HG02981 (cell line): Measurements from ENCODE around the gene TANC1.

Experiments used
- ATAC-seq: cut with Tn5 transposase; IDR thresholded peaks from one replicate; pipeline ENCODE4 v1.9.1; 2021; ENCODE audit warnings: mild to moderate bottlenecking, moderate library complexity; ENCODE audit not compliant: unreplicated experiment

Gene TANC1

DNA sequence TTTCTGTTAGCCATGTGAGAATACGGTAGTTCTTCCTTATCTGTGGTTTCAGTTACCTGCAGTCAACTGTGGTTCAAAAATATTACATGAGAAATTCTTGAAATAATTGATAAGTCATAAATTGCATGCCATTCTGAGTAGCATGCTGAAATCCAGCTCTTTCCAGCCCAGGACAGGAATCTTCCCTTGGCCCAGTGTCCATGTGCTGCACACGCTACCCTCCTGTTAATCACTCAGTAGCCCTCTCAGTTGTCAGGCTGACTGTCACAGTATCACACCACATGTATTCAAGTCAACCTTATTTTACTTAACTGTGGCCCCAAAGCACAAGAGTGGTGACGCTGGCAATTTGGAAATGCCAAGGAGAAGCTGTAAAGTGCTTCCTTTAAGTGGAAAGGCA is 141.1 kb downstream of the TANC1 start:
- no peak for ATAC-seq

GRCh38 chr2:159110784-159111183 is 142.3 kb downstream of the TANC1 start:
- ATAC-seq = no peak

DNA sequence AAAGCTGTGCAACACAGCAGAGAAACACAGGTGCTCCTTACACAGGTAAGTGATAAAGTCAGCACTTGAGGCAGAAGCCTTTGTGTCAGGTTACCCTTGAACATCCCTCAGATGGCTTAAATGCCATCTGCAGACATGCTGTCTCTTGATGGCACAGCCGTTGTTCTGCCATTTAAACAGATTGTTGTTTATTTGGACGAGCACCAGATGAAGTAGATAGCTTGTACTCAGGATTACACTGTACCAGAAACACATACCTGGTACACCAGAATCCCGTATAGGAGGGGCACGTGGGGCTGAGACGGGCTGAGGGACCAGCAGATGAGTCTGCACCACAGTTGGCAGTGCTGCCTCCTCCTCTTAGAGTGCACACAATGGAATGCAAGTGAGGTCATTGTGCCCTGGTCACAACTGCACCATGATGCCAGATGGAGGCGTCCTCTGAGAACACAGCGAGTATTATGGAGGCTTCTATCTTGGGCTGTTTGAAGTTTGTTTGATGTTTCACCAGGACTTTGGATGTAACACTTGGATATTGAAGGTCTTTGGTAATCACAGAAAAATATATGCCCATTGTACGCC is 143.0 kb downstream of the TANC1 start:
- no peak for ATAC-seq

- no peak for ATAC-seq
These were observed 146.4 kb downstream of the TANC1 start for GRCh38 chr2:159114835-159115234.

- ATAC-seq = no peak
These were observed 148.5 kb downstream of the TANC1 start for GRCh38 chr2:159116922-159117321.

DNA sequence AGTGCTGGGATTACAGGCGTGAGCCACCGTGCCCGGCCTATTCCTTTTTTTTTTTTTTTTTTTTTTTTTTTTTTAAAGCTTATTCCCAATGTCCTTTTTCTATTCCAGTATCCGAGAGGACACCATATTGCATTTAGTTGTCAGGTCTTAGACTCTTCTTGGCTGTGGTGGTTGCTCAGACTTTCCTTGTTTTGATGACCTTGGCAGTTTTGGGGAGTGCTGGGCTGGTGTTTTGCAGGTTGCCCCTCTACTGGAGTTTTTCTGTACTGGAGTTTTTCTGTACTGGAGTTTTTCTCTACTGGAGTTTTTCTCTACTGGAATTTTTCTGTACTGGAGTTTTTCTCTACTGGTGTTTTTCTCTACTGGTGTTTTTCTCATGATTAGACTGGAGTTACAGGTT is 149.2 kb downstream of the TANC1 start:
- ATAC-seq = no peak

DNA sequence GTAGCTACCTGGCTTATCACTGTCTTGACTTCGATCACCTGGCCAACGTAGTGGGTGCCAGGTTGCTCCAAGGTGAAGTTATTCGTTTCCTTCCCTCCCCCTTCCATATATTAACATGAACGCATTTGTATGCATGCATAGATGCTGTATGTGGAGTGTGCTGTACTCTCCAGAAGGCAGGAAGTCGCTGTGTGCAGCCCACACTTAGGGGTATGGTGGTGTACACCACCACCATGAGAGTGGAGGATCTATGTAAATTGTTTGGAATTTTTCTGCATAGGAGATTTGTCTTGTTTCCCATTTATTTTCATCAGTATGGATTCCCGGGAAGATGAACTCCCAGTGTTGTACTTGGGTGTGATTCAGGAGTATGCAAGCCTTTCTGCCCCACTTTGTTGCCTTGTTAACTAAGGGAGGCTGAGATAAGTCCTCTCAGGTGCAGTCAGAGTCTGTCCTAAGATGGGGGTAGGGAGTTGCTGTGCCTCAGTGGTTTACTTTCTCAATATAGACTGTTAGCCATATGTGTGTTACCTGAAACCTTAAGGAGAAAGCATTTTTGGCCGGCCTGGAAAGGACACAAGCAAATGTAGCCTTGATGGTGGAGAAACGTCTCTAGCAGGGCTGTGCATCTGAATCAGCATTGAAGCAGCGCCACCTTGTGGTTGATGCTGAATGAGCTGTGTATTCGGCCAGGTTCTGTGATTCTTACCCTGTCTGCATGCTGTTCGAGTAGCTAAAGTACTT is 149.8 kb downstream of the TANC1 start:
- peak; percentile 83 for ATAC-seq

GRCh38 chr2:159118859-159119500 is 150.5 kb downstream of the TANC1 start:
- ATAC-seq = no peak

GRCh38 chr2:159119652-159120257 is 151.3 kb downstream of the TANC1 start:
- ATAC-seq = no peak

DNA sequence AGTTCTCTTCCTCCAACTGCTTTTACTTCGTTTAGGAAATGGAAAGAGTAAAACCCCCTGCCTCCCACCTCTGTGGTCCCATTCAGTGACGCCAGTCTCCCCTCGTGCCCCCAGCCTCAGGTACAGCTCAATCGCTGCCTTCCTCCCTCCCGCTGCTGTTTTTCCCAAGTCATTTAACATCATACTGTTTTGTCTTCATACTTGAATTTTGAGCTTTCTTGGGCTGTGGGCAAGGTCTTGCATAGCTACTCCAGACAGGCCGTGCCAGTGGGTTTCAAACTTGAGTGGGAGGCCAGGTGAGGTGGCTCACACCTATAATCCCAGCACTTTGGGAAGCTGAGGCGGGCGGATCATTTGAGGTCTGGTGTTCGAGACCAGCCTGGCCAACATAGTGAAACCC is 155.3 kb downstream of the TANC1 start:
- no peak for ATAC-seq

DNA sequence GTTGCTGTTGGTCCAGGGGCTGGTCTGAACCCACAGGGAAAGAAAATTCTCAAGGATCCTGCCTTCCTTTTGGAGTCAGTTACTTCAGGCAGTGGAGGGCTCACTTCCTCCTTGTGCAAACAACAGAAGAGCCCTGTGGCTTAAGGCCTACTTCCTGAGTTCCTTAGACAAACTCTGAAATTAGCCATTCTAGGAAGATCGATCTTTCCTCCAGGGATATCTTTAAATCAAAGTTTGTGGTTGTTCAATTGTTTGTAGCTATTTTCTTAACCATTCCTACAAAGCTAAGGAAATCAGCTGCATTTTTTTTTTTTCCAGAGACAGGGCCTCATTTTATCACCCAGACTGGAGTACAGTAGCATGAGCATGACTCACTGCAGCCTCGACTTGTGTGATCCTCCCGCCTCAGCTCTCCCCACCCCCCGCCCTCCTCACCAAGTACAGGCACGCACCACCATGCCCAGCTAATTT is 156.0 kb downstream of the TANC1 start:
- no peak for ATAC-seq

DNA sequence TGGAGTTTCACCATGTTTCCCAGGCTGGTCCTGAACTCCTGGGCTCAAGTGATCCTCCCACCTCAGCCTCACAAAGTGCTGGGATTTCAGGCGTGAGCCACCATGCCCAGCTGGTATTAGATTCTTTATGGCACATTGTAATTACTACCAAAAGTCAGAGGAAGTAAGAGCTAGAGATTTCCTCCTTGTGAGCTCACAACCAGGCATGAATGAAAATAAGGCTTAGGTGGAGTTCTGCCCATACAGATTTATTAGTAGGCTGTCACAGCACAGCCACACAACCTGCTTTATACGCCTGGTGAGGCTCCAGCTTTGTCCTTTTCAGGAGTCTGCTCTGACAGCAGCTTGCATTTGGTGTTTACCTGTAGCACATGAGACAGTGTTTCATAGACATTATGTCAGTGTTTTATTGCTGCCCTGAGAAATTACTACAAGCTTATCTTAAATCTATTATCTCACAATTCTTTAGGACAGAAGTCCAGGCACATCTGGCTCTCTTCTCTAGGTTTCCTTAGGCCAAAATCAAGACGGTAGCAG is 156.6 kb downstream of the TANC1 start:
- no peak for ATAC-seq

GRCh38 chr2:159125858-159126257 is 157.4 kb downstream of the TANC1 start:
- ATAC-seq = no peak

- ATAC-seq = no peak
These were observed 158.1 kb downstream of the TANC1 start for GRCh38 chr2:159126432-159127022.

DNA sequence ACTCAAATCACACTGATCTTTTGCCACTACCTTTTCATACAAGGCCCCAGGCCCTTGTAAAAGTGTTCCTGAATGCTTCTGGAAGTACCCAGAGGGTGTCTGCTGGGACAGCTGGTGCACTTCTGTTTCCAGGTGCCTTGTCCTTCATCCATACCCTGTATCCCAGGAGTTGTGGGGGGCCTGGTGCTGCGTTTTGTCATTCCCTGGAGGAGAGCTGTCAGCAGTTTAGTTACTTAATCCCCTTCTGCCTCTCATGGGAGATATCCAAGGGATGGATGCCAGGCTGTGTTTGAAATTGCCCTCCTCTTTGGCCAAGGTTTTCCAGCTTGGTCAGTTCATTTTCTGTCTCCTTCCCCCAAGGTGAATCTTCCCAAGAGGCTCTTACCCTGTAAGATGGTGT is 159.8 kb downstream of the TANC1 start:
- no peak for ATAC-seq

DNA sequence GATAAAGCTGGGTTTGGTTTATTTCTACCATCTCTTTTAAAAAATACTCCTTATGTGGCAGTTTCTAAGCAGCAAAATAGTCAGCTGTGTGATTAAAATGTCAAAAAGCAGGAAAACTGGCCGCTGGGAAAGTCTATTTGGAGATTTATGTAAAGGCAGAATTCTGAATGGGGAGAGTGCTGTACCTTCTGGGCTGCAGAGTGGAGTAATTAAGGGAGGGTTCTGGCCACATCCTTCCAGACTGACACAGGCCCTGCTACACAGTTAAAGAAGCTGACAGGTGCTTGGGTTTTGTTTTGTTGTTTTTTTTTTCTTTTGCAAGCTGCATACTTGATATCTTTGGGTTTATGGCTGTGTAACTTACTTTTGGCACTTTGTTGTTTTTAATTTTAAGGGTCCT is 160.8 kb downstream of the TANC1 start:
- no peak for ATAC-seq

DNA sequence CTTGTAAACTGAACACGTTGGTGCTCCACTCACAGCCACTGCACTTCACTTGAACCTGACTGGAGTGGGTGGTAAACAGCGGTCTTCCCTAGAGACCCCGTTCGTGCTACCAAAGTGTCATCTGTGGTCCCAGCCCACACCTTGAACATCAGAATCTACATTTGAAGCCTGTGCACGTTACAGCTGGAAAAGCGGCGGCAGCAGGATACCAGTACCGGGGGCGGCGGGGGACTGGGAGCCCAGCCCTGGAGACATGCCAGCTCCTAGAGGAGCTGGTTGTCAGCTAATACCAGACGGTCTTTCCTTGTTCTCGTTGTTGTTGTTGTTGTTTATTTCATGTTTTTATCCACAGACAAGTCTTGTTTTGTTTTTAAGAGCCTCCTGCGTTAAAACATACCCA is 161.4 kb downstream of the TANC1 start:
- ATAC-seq = no peak

GRCh38 chr2:159130302-159130701 is 161.9 kb downstream of the TANC1 start:
- no peak for ATAC-seq

DNA sequence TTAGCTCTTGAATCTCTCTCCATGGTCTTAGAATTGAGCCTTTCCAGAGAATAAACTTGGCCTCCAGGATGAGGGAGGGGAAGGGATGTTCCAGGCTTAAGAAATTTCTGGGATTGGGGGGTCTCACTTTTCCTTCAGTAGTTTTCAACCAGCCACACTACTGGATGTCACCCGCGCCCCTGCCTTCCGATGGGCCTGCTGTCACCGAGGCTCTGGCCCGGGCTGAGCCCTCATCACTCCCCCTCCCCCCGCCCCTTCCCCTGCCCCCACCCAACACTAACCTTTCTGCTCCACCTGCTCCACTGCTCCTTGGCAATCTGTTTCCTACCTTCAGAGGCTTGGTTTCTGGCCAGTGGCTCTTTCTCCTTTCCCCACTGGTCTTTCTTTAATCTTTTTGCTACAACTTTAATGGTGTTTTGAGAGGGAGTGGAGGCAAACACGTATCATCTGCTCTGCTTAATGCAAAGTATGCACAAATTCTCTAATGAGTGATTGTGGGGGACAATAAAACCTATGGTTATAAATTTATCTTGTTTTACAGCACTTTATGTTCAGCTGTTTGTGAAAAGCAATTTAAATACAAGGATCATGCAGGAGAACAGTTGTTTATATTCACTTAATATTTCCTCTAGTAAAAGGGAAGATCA is 162.9 kb downstream of the TANC1 start:
- no peak for ATAC-seq

DNA sequence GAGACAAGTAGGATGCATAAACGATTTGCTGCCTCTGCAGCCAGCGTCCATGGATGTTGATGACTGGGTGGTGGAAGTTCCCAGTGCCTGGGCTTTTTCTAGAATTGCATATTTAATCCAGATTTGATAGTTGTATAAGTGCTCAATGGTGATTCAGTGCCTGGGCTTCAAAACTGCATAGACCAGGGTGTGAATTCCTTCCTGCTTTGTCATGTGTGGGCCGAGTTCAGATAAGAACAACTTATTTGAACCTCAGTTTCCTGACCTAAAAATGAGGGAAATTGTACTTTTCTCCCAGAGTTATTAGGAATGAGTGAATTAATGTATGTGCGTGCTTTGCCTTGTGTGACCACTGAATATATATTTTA is 163.5 kb downstream of the TANC1 start:
- no peak for ATAC-seq

DNA sequence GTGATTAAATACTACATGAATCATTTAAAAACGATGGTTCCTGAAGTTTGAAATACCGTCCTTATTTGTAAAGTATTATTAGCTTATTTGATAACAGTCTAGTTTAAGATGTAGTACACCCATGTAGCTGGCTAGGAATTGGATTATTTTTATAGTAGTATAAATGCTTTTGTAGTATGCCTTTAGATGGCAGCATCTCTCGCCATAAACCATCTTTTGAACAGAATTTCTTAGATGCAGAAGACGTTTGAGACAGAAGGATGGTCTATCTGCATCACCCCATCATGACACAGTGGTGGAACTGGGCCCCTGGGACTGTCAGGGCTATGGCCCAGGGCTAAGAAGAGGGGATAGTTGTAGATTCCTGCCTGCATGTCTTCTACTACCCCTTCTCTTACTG is 165.4 kb downstream of the TANC1 start:
- ATAC-seq = no peak
